ENCODE results near the gene CENPU.

DNA sequence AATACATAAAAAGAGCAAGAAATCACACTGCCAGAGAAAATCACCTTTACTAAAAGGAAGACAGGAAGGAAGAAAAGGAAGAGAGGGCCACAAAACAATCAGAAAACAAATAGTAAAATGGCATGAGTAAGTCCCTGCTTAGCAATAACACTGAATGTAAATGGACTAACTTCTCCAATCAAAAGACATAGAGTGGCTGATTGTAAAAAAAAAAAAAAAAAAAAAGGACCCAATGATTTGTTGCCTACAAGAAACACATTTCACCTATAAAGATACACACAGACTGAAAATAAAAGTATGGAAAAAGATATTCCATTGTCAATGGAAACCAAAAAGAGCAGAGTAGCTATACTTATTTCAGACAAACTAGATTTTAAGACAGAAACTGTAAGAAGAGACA is 12.6 kb downstream of the CENPU start:
- TF ChIP-seq, protein P1, sequence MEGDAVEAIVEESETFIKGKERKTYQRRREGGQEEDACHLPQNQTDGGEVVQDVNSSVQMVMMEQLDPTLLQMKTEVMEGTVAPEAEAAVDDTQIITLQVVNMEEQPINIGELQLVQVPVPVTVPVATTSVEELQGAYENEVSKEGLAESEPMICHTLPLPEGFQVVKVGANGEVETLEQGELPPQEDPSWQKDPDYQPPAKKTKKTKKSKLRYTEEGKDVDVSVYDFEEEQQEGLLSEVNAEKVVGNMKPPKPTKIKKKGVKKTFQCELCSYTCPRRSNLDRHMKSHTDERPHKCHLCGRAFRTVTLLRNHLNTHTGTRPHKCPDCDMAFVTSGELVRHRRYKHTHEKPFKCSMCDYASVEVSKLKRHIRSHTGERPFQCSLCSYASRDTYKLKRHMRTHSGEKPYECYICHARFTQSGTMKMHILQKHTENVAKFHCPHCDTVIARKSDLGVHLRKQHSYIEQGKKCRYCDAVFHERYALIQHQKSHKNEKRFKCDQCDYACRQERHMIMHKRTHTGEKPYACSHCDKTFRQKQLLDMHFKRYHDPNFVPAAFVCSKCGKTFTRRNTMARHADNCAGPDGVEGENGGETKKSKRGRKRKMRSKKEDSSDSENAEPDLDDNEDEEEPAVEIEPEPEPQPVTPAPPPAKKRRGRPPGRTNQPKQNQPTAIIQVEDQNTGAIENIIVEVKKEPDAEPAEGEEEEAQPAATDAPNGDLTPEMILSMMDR (IDR thresholded peaks at IDR 0.05) = no peak
- no peak for TF ChIP-seq POLR2A (IDR thresholded peaks at IDR 0.05; ENCODE audit: low read depth)
- no peak for TF ChIP-seq EP300 (IDR thresholded peaks at IDR 0.05)
- no peak for TF ChIP-seq POLR2AphosphoS5 (IDR thresholded peaks at IDR 0.05)

Measured in esophagus muscularis mucosa (tissue), 4 donors.